GM12878 (cell line): ENCODE measurements around the gene VWA8. TPM values are rescaled to one million over a fixed set of nuclear protein-coding genes. Genes with fewer than 3 reads are reported as not detected.

Source experiments
- ATAC-seq: fragments of 200-7000 bp; cut with Tn5 transposase; 3 replicates; pipeline ENCODE4 v1.9.1; 2020; ENCODE audit warnings: mild to moderate bottlenecking, moderate library complexity
- BruUV-seq: library from RNA; stranded (reverse); fragments of 400-500 nt; replicated peaks from 2 replicates; lab custom pipeline; 2021; lab: Mats Ljungman, UMichigan
- CTCF ChIA-PET: fragments of 300-600 bp; sonication (Branson Sonifier 250); formaldehyde crosslinking; extraction: SDS; loops from one replicate; lab custom pipeline; 2021; ENCODE audit warnings: inconsistent platforms; lab: Yijun Ruan, JAX
- POLR2A ChIA-PET: fragments of 350-600 bp; formaldehyde crosslinking; extraction: SDS; loops from one replicate; lab custom pipeline; 2021; ENCODE audit warnings: inconsistent platforms; lab: Charles Lee
- RAD21 ChIA-PET: fragments of 300-600 bp; sonication (Branson Sonifier 250); formaldehyde crosslinking; loops from one replicate; lab custom pipeline; 2023; ENCODE audit warnings: antibody characterized with exemption; ENCODE audit not compliant: unreplicated experiment; lab: Charles Lee
- SMC1A ChIA-PET: fragments of 300-600 bp; sonication (Branson Sonifier 250); formaldehyde crosslinking; loops from one replicate; lab custom pipeline; 2023; ENCODE audit not compliant: unreplicated experiment, uncharacterized antibody; lab: Charles Lee
- DNase-seq: peaks from one replicate; pipeline ENCODE4 v3.0.0-alpha.2; 2011; ENCODE audit warnings: low read depth, low spot score
- FAIRE-seq: peaks from 3 replicates; lab custom pipeline; 2011; peaks lifted over from hg19 to GRCh38; lab: Jason Lieb, UNC
- H2AFZ ChIP-seq: 2 replicates; pipeline ENCODE4 v1.6.0; 2011; ENCODE audit warnings: low read depth, low read length, control low read depth; ENCODE audit not compliant: control insufficient read depth
- H3K27ac ChIP-seq: 2 replicates; pipeline ENCODE4 v1.5.1; 2011; ENCODE audit warnings: control low read depth; ENCODE audit not compliant: control insufficient read depth, insufficient read depth
- H3K27me3 ChIP-seq, 2 experiments: replicated peaks in 1 of 2; 2 replicates each; pipeline versions ENCODE4 v1.6.0 to v1.6.1; 2011; ENCODE audit warnings: low read length in 1 of 2; ENCODE audit not compliant: control insufficient read depth in 2 of 2, insufficient read depth in 2 of 2
- H3K36me3 ChIP-seq, 2 experiments: 2 replicates each; pipeline ENCODE4 v1.5.1; 2011; ENCODE audit warnings: low read length in 1 of 2; ENCODE audit not compliant: control insufficient read depth in 2 of 2, insufficient read depth in 2 of 2
- H3K4me1 ChIP-seq: 2 replicates; pipeline ENCODE4 v1.6.1; 2011; ENCODE audit warnings: mild to moderate bottlenecking, low read length, moderate library complexity, mixed read lengths; ENCODE audit not compliant: control insufficient read depth, insufficient read depth
- H3K4me2 ChIP-seq: 2 replicates; pipeline ENCODE4 v1.6.0; 2011; ENCODE audit warnings: control low read depth; ENCODE audit not compliant: control insufficient read depth, insufficient read depth
- H3K4me3 ChIP-seq: fragments of 200-600 bp; sonication (generic); 2 replicates; pipeline ENCODE4 v1.5.1; 2016
- H3K79me2 ChIP-seq: 2 replicates; pipeline ENCODE4 v1.6.0; 2011; ENCODE audit warnings: low read length; ENCODE audit not compliant: control insufficient read depth, insufficient read depth
- H3K9ac ChIP-seq: 2 replicates; pipeline ENCODE4 v1.8.0; 2011; ENCODE audit warnings: low read length, control low read depth, mixed read lengths; ENCODE audit not compliant: control insufficient read depth, insufficient read depth
- H3K9me3 ChIP-seq: replicated peaks from 3 replicates; pipeline ENCODE4 v1.5.1; 2011; ENCODE audit warnings: mild to moderate bottlenecking, low read length; ENCODE audit not compliant: control insufficient read depth, insufficient read depth
- H4K20me1 ChIP-seq: 2 replicates; pipeline ENCODE4 v1.6.0; 2011; ENCODE audit not compliant: control insufficient read depth, insufficient read depth
- ASH2L ChIP-seq: fragments of 300-600, 200-600 bp; sonication (generic); IDR thresholded peaks from 2 replicates; pipeline ENCODE4 v1.6.1; 2017; ENCODE audit warnings: low read depth, mild to moderate bottlenecking, borderline replicate concordance
- CUX1 ChIP-seq: IDR thresholded peaks from 2 replicates; pipeline ENCODE4 v1.6.1; 2012; ENCODE audit warnings: improper control_type of control experiment, low read depth, low read length; ENCODE audit not compliant: insufficient replicate concordance
- EP300 ChIP-seq, 2 experiments: fragments of 150-350 bp in 1 of 2; IDR thresholded peaks; 2 replicates each; pipeline ENCODE4 v1.6.1; 2011 to 2012; ENCODE audit warnings: low read depth in 2 of 2, low read length in 2 of 2, borderline replicate concordance in 1 of 2, improper control_type of control experiment in 1 of 2, inconsistent platforms in 1 of 2; ENCODE audit not compliant: control insufficient read depth in 1 of 2
- GABPA ChIP-seq: IDR thresholded peaks from 2 replicates; pipeline ENCODE4 v1.6.1; 2014; ENCODE audit warnings: antibody characterized with exemption, low read depth, mild to moderate bottlenecking, inconsistent platforms
- HSF1 ChIP-seq: fragments of 150-350 bp; IDR thresholded peaks from 2 replicates; pipeline ENCODE4 v1.6.1; 2014; ENCODE audit warnings: mild to moderate bottlenecking, low read depth, low read length
- MEF2B ChIP-seq: fragments of 450-650 bp; IDR thresholded peaks from 2 replicates; pipeline ENCODE4 v1.6.1; 2018; ENCODE audit warnings: mild to moderate bottlenecking, moderate library complexity; ENCODE audit not compliant: partially characterized antibody, poor library complexity, severe bottlenecking
- STAT1 ChIP-seq: fragments of 450-650 bp; conservative IDR thresholded peaks from 2 replicates; pipeline ENCODE4 v1.6.1; 2014; ENCODE audit warnings: antibody characterized with exemption, mild to moderate bottlenecking
- STAT3 ChIP-seq: IDR thresholded peaks from 2 replicates; pipeline ENCODE4 v1.6.1; 2011; ENCODE audit warnings: low read depth, low read length, improper control_type of control experiment
- TCF3 ChIP-seq: IDR thresholded peaks from 2 replicates; pipeline ENCODE4 v1.6.1; 2012; ENCODE audit warnings: low read depth, mild to moderate bottlenecking, low read length, borderline replicate concordance; ENCODE audit not compliant: insufficient read depth
- WGBS: methylation state at CpG from one replicate; pipeline ENCODE4 v1.1.6; 2016; ENCODE audit warnings: low lambda C conversion rate; ENCODE audit not compliant: insufficient replicate concordance, insufficient coverage; ENCODE audit errors: missing lambda C conversion rate; 5-methylcytosine and 5-hydroxymethylcytosine counted together
- in situ Hi-C: fragments of 300-500 bp; cut with MboI; formaldehyde crosslinking; loops from 9 replicates; pipeline ENCODE4 v1.14.3; 2018; ENCODE audit warnings: mixed read lengths
- intact Hi-C: fragments of 100-400 bp; cut with micrococcal nuclease; formaldehyde crosslinking; loops from one replicate; pipeline ENCODE4 v1.14.2; 2022; ENCODE audit not compliant: unreplicated experiment
- polyA plus RNA-seq, 11 experiments: library from polyadenylated mRNA; depleted of rRNA in 4 of 11; unstranded in 6 of 11; stranded (reverse) in 5 of 11; fragments of >200 nt; fragmentation: Nextera tagmentation in 4 of 11; fragmentation: Illumina TruSeq in 1 of 11; extraction: Ambion mirVana in 4 of 11; extraction: Trizol in 1 of 11; gene quantifications; 1 replicate in 1 of 11; 2 replicates in 10 of 11; pipeline versions ENCODE4 v1.2.1 to v1.2.3, GENCODE V29; 2011 to 2016; ENCODE audit warnings: inconsistent platforms in 2 of 11, missing spikeins in 2 of 11, low read depth in 1 of 11
- total RNA-seq, 4 experiments: library from RNA; depleted of rRNA in 3 of 4; stranded (reverse); fragments of >200 nt in 3 of 4; fragmentation: Illumina TruSeq in 1 of 4; extraction: Trizol in 1 of 4; gene quantifications; 2 replicates each; pipeline versions ENCODE4 v1.2.1 to v1.2.3, GENCODE V29; 2013 to 2021
- TF ChIP-seq, protein P1 (sequence below): IDR thresholded peaks from 2 replicates; pipeline ENCODE4 v1.6.1; 2011; ENCODE audit warnings: borderline replicate concordance, low read depth, mild to moderate bottlenecking, moderate library complexity, low read length; ENCODE audit not compliant: insufficient read depth, poor library complexity, severe bottlenecking
- TF ChIP-seq, protein P2 (sequence below): fragments of 450-650 bp; formaldehyde crosslinking; IDR thresholded peaks from 2 replicates; pipeline ENCODE4 v1.5.0; 2022; ENCODE audit warnings: mild to moderate bottlenecking, missing genetic modification characterization

VWA8 gene
- total and polyA plus RNA-seq, 10 of the 15 experiments (the other 5 are each of a cell fraction or from before 2014, with no cell fraction given) = 3.0 to 21.8 (median 13.5) TPM

- FAIRE-seq = no peak
- RAD21 ChIA-PET = interaction anchor here (1.2 kb wide), 1 partner anchor 31 kb away, joined by 3 read pairs; no protein-coding TSS in a partner anchor
- no peak for ATAC-seq
- H3K4me3 ChIP-seq = no peak overlapping the region
- H3K79me2 ChIP-seq = no peaks in the 10 kb centered on the region
- POLR2A ChIA-PET = no interaction called here
- no peaks in the 10 kb centered on the region for H4K20me1 ChIP-seq
- H3K9ac ChIP-seq = no peak overlapping the region
- H3K4me2 ChIP-seq = no peak overlapping the region
- in situ Hi-C loops = no loop called here
- no peak overlapping the region for H2AFZ ChIP-seq
- WGBS = 98% methylated on average over 3 of the region's 3 CpGs
- H3K9me3 ChIP-seq = no peaks in the 10 kb centered on the region; the same call in 2 of the 3 replicates
- SMC1A ChIA-PET = interaction anchor here (0.6 to 1.3 kb wide), 5 partner anchors 9 to 148 kb away, joined by 3 read pairs; no protein-coding TSS in a partner anchor
- peaks cover 22% of the 10 kb centered on the region for H3K4me1 ChIP-seq
- intact Hi-C loops = no loop called here
- DNase-seq = no peak
- CTCF ChIA-PET = interaction anchor here (0.7 to 1.4 kb wide), 4 partner anchors 9 to 291 kb away, joined by 3 read pairs; no protein-coding TSS in a partner anchor
- peaks cover 0 to 7% of the 10 kb centered on the region in 2 experiments; a peak in 1 of 4 replicates for H3K36me3 ChIP-seq
- H3K27ac ChIP-seq = no peak overlapping the region
- no TSS peak for BruUV-seq
- H3K27me3 ChIP-seq = no peaks in the 10 kb centered on the region
- TF ChIP-seq, protein P1, sequence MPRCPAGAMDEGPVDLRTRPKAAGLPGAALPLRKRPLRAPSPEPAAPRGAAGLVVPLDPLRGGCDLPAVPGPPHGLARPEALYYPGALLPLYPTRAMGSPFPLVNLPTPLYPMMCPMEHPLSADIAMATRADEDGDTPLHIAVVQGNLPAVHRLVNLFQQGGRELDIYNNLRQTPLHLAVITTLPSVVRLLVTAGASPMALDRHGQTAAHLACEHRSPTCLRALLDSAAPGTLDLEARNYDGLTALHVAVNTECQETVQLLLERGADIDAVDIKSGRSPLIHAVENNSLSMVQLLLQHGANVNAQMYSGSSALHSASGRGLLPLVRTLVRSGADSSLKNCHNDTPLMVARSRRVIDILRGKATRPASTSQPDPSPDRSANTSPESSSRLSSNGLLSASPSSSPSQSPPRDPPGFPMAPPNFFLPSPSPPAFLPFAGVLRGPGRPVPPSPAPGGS = no peak
- no peak for TF ChIP-seq ASH2L
- TF ChIP-seq TCF3 = no peak
- no peak for TF ChIP-seq STAT1
- no peak for TF ChIP-seq GABPA
- TF ChIP-seq, protein P2, sequence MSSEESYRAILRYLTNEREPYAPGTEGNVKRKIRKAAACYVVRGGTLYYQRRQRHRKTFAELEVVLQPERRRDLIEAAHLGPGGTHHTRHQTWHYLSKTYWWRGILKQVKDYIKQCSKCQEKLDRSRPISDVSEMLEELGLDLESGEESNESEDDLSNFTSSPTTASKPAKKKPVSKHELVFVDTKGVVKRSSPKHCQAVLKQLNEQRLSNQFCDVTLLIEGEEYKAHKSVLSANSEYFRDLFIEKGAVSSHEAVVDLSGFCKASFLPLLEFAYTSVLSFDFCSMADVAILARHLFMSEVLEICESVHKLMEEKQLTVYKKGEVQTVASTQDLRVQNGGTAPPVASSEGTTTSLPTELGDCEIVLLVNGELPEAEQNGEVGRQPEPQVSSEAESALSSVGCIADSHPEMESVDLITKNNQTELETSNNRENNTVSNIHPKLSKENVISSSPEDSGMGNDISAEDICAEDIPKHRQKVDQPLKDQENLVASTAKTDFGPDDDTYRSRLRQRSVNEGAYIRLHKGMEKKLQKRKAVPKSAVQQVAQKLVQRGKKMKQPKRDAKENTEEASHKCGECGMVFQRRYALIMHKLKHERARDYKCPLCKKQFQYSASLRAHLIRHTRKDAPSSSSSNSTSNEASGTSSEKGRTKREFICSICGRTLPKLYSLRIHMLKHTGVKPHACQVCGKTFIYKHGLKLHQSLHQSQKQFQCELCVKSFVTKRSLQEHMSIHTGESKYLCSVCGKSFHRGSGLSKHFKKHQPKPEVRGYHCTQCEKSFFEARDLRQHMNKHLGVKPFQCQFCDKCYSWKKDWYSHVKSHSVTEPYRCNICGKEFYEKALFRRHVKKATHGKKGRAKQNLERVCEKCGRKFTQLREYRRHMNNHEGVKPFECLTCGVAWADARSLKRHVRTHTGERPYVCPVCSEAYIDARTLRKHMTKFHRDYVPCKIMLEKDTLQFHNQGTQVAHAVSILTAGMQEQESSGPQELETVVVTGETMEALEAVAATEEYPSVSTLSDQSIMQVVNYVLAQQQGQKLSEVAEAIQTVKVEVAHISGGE = no peak
- no peak for TF ChIP-seq HSF1
- no peak for TF ChIP-seq EP300 (IDR thresholded peaks at IDR 0.05; ENCODE audit: borderline replicate concordance in 1 of 2, control insufficient read depth in 1 of 2, low read depth in 2 of 2, low read length in 2 of 2)
- TF ChIP-seq CUX1 = no peak
- no peak for TF ChIP-seq STAT3
- no peak for TF ChIP-seq MEF2B
These were observed 144.9 kb downstream of the VWA8 start for GRCh38 chr13:41816057-41816456.
